ENCODE data around the gene DIPK1A. TPM values are rescaled to one million over a fixed set of nuclear protein-coding genes. Genes with fewer than 3 reads are reported as not detected.

DIPK1A gene
- total RNA-seq, 1 experiment from 2014 or later: 10.5 TPM

GRCh38 chr1:92903765-92904164 is 57.5 kb downstream of the DIPK1A start:
- POLR2A ChIA-PET (ENCODE audit: unreplicated experiment): no interaction called here
- Histone ChIP-seq H2AFZ (no peak overlapping the region), H3K4me2 (no peak overlapping the region), H3K27ac (no peak overlapping the region), H3K27me3 (ENCODE audit: insufficient read depth, low read depth) (no peaks in the 10 kb centered on the region), H4K20me1 (ENCODE audit: insufficient read depth) (no peaks in the 10 kb centered on the region; the same call in 1 of the 2 replicates), H3F3A (ENCODE audit: insufficient read depth, low read depth) (no peaks in the 10 kb centered on the region), H3K4me1 (replicated peaks; ENCODE audit: insufficient read depth) (peaks cover 7% of the 10 kb centered on the region; the same call in 1 of the 2 replicates), H3K9me2 (ENCODE audit: insufficient read depth) (no peaks in the 10 kb centered on the region), H3K9me3 (ENCODE audit: insufficient read depth, low read depth) (peaks cover 7% of the 10 kb centered on the region; the same call in 1 of the 2 replicates), H3K36me3 (ENCODE audit: low read depth) (no peaks in the 10 kb centered on the region), H3K79me2 (ENCODE audit: low read depth) (no peaks in the 10 kb centered on the region), H3K4me3 (no peak overlapping the region)
- intact Hi-C loops (cut with micrococcal nuclease; ENCODE audit: unreplicated experiment): no loop called here
- DNase-seq: no peak
- CTCF ChIA-PET: no interaction called here
- no TSS peak for BruUV-seq (replicated peaks)
- TF ChIP-seq CTCF (conservative IDR thresholded peaks at IDR 0.05) (no peak), EZH2 (IDR thresholded peaks at IDR 0.05; ENCODE audit: low read depth) (no peak)

GRCh38 chr1:92902406-92902744 is 58.9 kb downstream of the DIPK1A start:
- BruUV-seq (replicated peaks): no TSS peak
- Histone ChIP-seq H3K4me2 (no peak overlapping the region), H3K36me3 (ENCODE audit: low read depth) (no peaks in the 10 kb centered on the region), H3K27me3 (ENCODE audit: insufficient read depth, low read depth) (no peaks in the 10 kb centered on the region), H3K27ac (no peak overlapping the region), H3K9me3 (ENCODE audit: insufficient read depth, low read depth) (peaks cover 7% of the 10 kb centered on the region; the same call in 1 of the 2 replicates), H3K4me3 (no peak overlapping the region), H3K4me1 (replicated peaks; ENCODE audit: insufficient read depth) (no peaks in the 10 kb centered on the region), H3K79me2 (ENCODE audit: low read depth) (no peaks in the 10 kb centered on the region), H3F3A (ENCODE audit: insufficient read depth, low read depth) (no peaks in the 10 kb centered on the region), H3K9me2 (ENCODE audit: insufficient read depth) (no peaks in the 10 kb centered on the region), H2AFZ (no peak overlapping the region), H4K20me1 (ENCODE audit: insufficient read depth) (no peaks in the 10 kb centered on the region; the same call in 1 of the 2 replicates)
- no peak for DNase-seq
- TF ChIP-seq EZH2 (IDR thresholded peaks at IDR 0.05; ENCODE audit: low read depth) (no peak), CTCF (conservative IDR thresholded peaks at IDR 0.05) (no peak)
- intact Hi-C loops (cut with micrococcal nuclease; ENCODE audit: unreplicated experiment): no loop called here
- ChIA-PET POLR2A (ENCODE audit: unreplicated experiment) (interaction anchor here (0.7 kb wide), 1 partner anchor 114 kb away, joined by 5 read pairs; no protein-coding TSS in a partner anchor), CTCF (interaction anchor here (0.5 kb wide), 1 partner anchor 27 kb away, joined by 8 read pairs; no protein-coding TSS in a partner anchor)

- ChIA-PET CTCF (no interaction called here), POLR2A (ENCODE audit: unreplicated experiment) (interaction anchor here (0.7 kb wide), 1 partner anchor 113 kb away, joined by 5 read pairs; no protein-coding TSS in a partner anchor)
- Histone ChIP-seq H3K4me2 (no peak overlapping the region), H3K9me2 (ENCODE audit: insufficient read depth) (no peaks in the 10 kb centered on the region), H3K9me3 (ENCODE audit: insufficient read depth, low read depth) (peaks cover 7% of the 10 kb centered on the region; the same call in 1 of the 2 replicates), H2AFZ (no peak overlapping the region), H3K4me1 (replicated peaks; ENCODE audit: insufficient read depth) (no peaks in the 10 kb centered on the region), H3F3A (ENCODE audit: insufficient read depth, low read depth) (no peaks in the 10 kb centered on the region), H3K79me2 (ENCODE audit: low read depth) (no peaks in the 10 kb centered on the region), H3K27ac (no peak overlapping the region), H4K20me1 (ENCODE audit: insufficient read depth) (no peaks in the 10 kb centered on the region; the same call in 1 of the 2 replicates), H3K4me3 (no peak overlapping the region), H3K36me3 (ENCODE audit: low read depth) (no peaks in the 10 kb centered on the region), H3K27me3 (ENCODE audit: insufficient read depth, low read depth) (no peaks in the 10 kb centered on the region)
- intact Hi-C loops (cut with micrococcal nuclease; ENCODE audit: unreplicated experiment): no loop called here
- BruUV-seq (replicated peaks): no TSS peak
- TF ChIP-seq EZH2 (IDR thresholded peaks at IDR 0.05; ENCODE audit: low read depth) (no peak), CTCF (conservative IDR thresholded peaks at IDR 0.05) (no peak)
- DNase-seq: no peak
Observed at GRCh38 chr1:92901699-92902405, 59.4 kb downstream of the DIPK1A start.

All from PC-9 (cell line).